ENCODE measurements around the gene ZNF730.
"Not testable (repeated sequence)": the region's sequence is repeated elsewhere in the genome, so short reads cannot be mapped to it uniquely, and the experiment has no call there.

Gene ZNF730

GRCh38 chr19:23116802-23117571 lies at the start of gene ZNF730:
TSS of gene ZNF730 (plus strand) at chr19:23117025. CDS start at chr19:23117174, 149 bp downstream.
- peak; percentile 77 for DNase-seq (ENCODE audit: low spot score)

- peak; percentile 7 for DNase-seq (ENCODE audit: low spot score)
Measured at GRCh38 chr19:23070353-23071146, 46.3 kb upstream of the ZNF730 start.

- DNase-seq (ENCODE audit: low spot score), result no peak
Measured at GRCh38 chr19:23071147-23071511, 45.7 kb upstream of the ZNF730 start.

- peak; percentile 10 for DNase-seq (ENCODE audit: low spot score)
Measured at GRCh38 chr19:23075031-23075733, 41.6 kb upstream of the ZNF730 start.

- not testable (repeated sequence) for DNase-seq (ENCODE audit: low spot score)
Measured at GRCh38 chr19:23077776-23078175, 39.0 kb upstream of the ZNF730 start.

GRCh38 chr19:23093832-23094231 lies 23.0 kb upstream of the ZNF730 start:
- DNase-seq (ENCODE audit: low spot score), result no peak

- no peak for DNase-seq (ENCODE audit: low spot score)
Measured at GRCh38 chr19:23095418-23095817, 21.4 kb upstream of the ZNF730 start.

- DNase-seq (ENCODE audit: low spot score), result no peak
Measured at GRCh38 chr19:23098286-23098685, 18.5 kb upstream of the ZNF730 start.

GRCh38 chr19:23098988-23099387 lies 17.8 kb upstream of the ZNF730 start:
- no peak for DNase-seq (ENCODE audit: low spot score)

GRCh38 chr19:23099966-23100365 lies 16.9 kb upstream of the ZNF730 start:
- no peak for DNase-seq (ENCODE audit: low spot score)

- DNase-seq (ENCODE audit: low spot score), result no peak
Measured at GRCh38 chr19:23101241-23101640, 15.6 kb upstream of the ZNF730 start.

- no peak for DNase-seq (ENCODE audit: low spot score)
Measured at GRCh38 chr19:23118400-23118799, 1.6 kb downstream of the ZNF730 start.

- not testable (repeated sequence) for DNase-seq (ENCODE audit: low spot score)
Measured at GRCh38 chr19:23134211-23134610, 17.4 kb downstream of the ZNF730 start.

- DNase-seq (ENCODE audit: low spot score), result no peak
Measured at GRCh38 chr19:23145617-23146415, 29.0 kb downstream of the ZNF730 start.

GRCh38 chr19:23160766-23161165 lies 43.9 kb downstream of the ZNF730 start:
- no peak for DNase-seq (ENCODE audit: low spot score)

- DNase-seq (ENCODE audit: low spot score), result not testable (repeated sequence)
Measured at GRCh38 chr19:23168286-23168685, 51.5 kb downstream of the ZNF730 start.

GRCh38 chr19:23183251-23183650 lies 66.4 kb downstream of the ZNF730 start:
- DNase-seq (ENCODE audit: low spot score), result no peak

GRCh38 chr19:23190341-23190740 lies 73.5 kb downstream of the ZNF730 start:
- DNase-seq (ENCODE audit: low spot score), result no peak
